ENCODE measurements around the gene PLCH1. TPM values are rescaled to one million over a fixed set of nuclear protein-coding genes. Genes with fewer than 3 reads are reported as not detected.

Gene PLCH1
- polyA plus RNA-seq, 2 donors, result 0.07 to 0.10 TPM

GRCh38 chr3:155581579-155581978, 163.3 kb downstream of the PLCH1 start:
- H3K27ac ChIP-seq (ENCODE audit: low read depth in 2 of 2, low read length in 1 of 2), result no peak overlapping the region
- 75 to 80% methylated on average over 10 of the region's 10 CpGs for WGBS, 2 donors

GRCh38 chr3:155572085-155572484, 172.8 kb downstream of the PLCH1 start:
- no peaks in the 10 kb centered on the region for H3K9me3 ChIP-seq (ENCODE audit: control insufficient read depth in 2 of 2, insufficient read depth in 1 of 2, low read depth in 1 of 2, low read length in 1 of 2)
- no peak overlapping the region for H3K27ac ChIP-seq (ENCODE audit: low read depth in 2 of 2, low read length in 1 of 2)
- H3K36me3 ChIP-seq (ENCODE audit: control insufficient read depth in 2 of 2, insufficient read depth in 2 of 2, low read length in 1 of 2), result no peaks in the 10 kb centered on the region
- no peaks in the 10 kb centered on the region for H3K4me1 ChIP-seq (ENCODE audit: control insufficient read depth in 2 of 2, insufficient read depth in 2 of 2, low read length in 1 of 2)
- no peak overlapping the region for H3K4me3 ChIP-seq (ENCODE audit: low read depth in 1 of 2, low read length in 2 of 2)
- H3K27me3 ChIP-seq (ENCODE audit: control insufficient read depth in 1 of 2, insufficient read depth in 2 of 2, low read length in 2 of 2), result no peaks in the 10 kb centered on the region
- 7% methylated on average over 1 of the region's 1 CpG for WGBS, 2 donors

More at GRCh38 chr3:155581579-155581978, 163.3 kb downstream of the PLCH1 start:
- Histone ChIP-seq H3K27me3 (ENCODE audit: control insufficient read depth in 1 of 2, insufficient read depth in 2 of 2, low read length in 2 of 2) (no peaks in the 10 kb centered on the region), H3K4me3 (ENCODE audit: low read depth in 1 of 2, low read length in 2 of 2) (no peak overlapping the region), H3K4me1 (ENCODE audit: control insufficient read depth in 2 of 2, insufficient read depth in 2 of 2, low read length in 1 of 2) (no peaks in the 10 kb centered on the region), H3K9me3 (ENCODE audit: control insufficient read depth in 2 of 2, insufficient read depth in 1 of 2, low read depth in 1 of 2, low read length in 1 of 2) (no peaks in the 10 kb centered on the region), H3K36me3 (ENCODE audit: control insufficient read depth in 2 of 2, insufficient read depth in 2 of 2, low read length in 1 of 2) (no peaks in the 10 kb centered on the region)

- Histone ChIP-seq H3K27me3 (ENCODE audit: control insufficient read depth in 1 of 2, insufficient read depth in 2 of 2, low read length in 2 of 2) (no peaks in the 10 kb centered on the region), H3K27ac (ENCODE audit: low read depth in 2 of 2, low read length in 1 of 2) (no peak overlapping the region), H3K9me3 (ENCODE audit: control insufficient read depth in 2 of 2, insufficient read depth in 1 of 2, low read depth in 1 of 2, low read length in 1 of 2) (no peaks in the 10 kb centered on the region), H3K4me1 (ENCODE audit: control insufficient read depth in 2 of 2, insufficient read depth in 2 of 2, low read length in 1 of 2) (no peaks in the 10 kb centered on the region), H3K36me3 (ENCODE audit: control insufficient read depth in 2 of 2, insufficient read depth in 2 of 2, low read length in 1 of 2) (no peaks in the 10 kb centered on the region), H3K4me3 (ENCODE audit: low read depth in 1 of 2, low read length in 2 of 2) (no peak overlapping the region)
- WGBS, 2 donors, result 86 to 88% methylated on average over 3 of the region's 3 CpGs
These were observed 176.6 kb downstream of the PLCH1 start for GRCh38 chr3:155568295-155568694.

GRCh38 chr3:155560594-155560993, 184.3 kb downstream of the PLCH1 start:
- no peak overlapping the region for H3K27ac ChIP-seq (ENCODE audit: low read depth in 2 of 2, low read length in 1 of 2)
- no peaks in the 10 kb centered on the region for H3K9me3 ChIP-seq (ENCODE audit: control insufficient read depth in 2 of 2, insufficient read depth in 1 of 2, low read depth in 1 of 2, low read length in 1 of 2)
- no peaks in the 10 kb centered on the region for H3K4me1 ChIP-seq (ENCODE audit: control insufficient read depth in 2 of 2, insufficient read depth in 2 of 2, low read length in 1 of 2)
- no peaks in the 10 kb centered on the region for H3K36me3 ChIP-seq (ENCODE audit: control insufficient read depth in 2 of 2, insufficient read depth in 2 of 2, low read length in 1 of 2)
- H3K4me3 ChIP-seq (ENCODE audit: low read depth in 1 of 2, low read length in 2 of 2), result no peak overlapping the region
- H3K27me3 ChIP-seq (ENCODE audit: control insufficient read depth in 1 of 2, insufficient read depth in 2 of 2, low read length in 2 of 2), result no peaks in the 10 kb centered on the region
- WGBS, 2 donors, result 40 to 56% methylated on average over 1 of the region's 1 CpG

- 70 to 83% methylated on average over 1 of the region's 1 CpG for WGBS, 2 donors
- Histone ChIP-seq H3K4me1 (ENCODE audit: control insufficient read depth in 2 of 2, insufficient read depth in 2 of 2, low read length in 1 of 2) (no peaks in the 10 kb centered on the region), H3K27ac (ENCODE audit: low read depth in 2 of 2, low read length in 1 of 2) (no peak overlapping the region)
These were observed 184.7 kb downstream of the PLCH1 start for GRCh38 chr3:155560135-155560534.

GRCh38 chr3:155556531-155556930, 188.3 kb downstream of the PLCH1 start:
- WGBS, 2 donors, result 80 to 86% methylated on average over 4 of the region's 4 CpGs
- no peak overlapping the region for H3K4me3 ChIP-seq (ENCODE audit: low read depth in 1 of 2, low read length in 2 of 2)
- no peaks in the 10 kb centered on the region for H3K36me3 ChIP-seq (ENCODE audit: control insufficient read depth in 2 of 2, insufficient read depth in 2 of 2, low read length in 1 of 2)
- no peaks in the 10 kb centered on the region for H3K27me3 ChIP-seq (ENCODE audit: control insufficient read depth in 1 of 2, insufficient read depth in 2 of 2, low read length in 2 of 2)
- H3K4me1 ChIP-seq (ENCODE audit: control insufficient read depth in 2 of 2, insufficient read depth in 2 of 2, low read length in 1 of 2), result no peaks in the 10 kb centered on the region
- H3K27ac ChIP-seq (ENCODE audit: low read depth in 2 of 2, low read length in 1 of 2), result no peak overlapping the region
- H3K9me3 ChIP-seq (ENCODE audit: control insufficient read depth in 2 of 2, insufficient read depth in 1 of 2, low read depth in 1 of 2, low read length in 1 of 2), result no peaks in the 10 kb centered on the region

More at GRCh38 chr3:155560135-155560534, 184.7 kb downstream of the PLCH1 start:
- no peaks in the 10 kb centered on the region for H3K9me3 ChIP-seq (ENCODE audit: control insufficient read depth in 2 of 2, insufficient read depth in 1 of 2, low read depth in 1 of 2, low read length in 1 of 2)
- H3K4me3 ChIP-seq (ENCODE audit: low read depth in 1 of 2, low read length in 2 of 2), result no peak overlapping the region
- no peaks in the 10 kb centered on the region for H3K36me3 ChIP-seq (ENCODE audit: control insufficient read depth in 2 of 2, insufficient read depth in 2 of 2, low read length in 1 of 2)
- H3K27me3 ChIP-seq (ENCODE audit: control insufficient read depth in 1 of 2, insufficient read depth in 2 of 2, low read length in 2 of 2), result no peaks in the 10 kb centered on the region

GRCh38 chr3:155555479-155556060, 189.3 kb downstream of the PLCH1 start:
- Histone ChIP-seq H3K27ac (ENCODE audit: low read depth in 2 of 2, low read length in 1 of 2) (no peak overlapping the region), H3K27me3 (ENCODE audit: control insufficient read depth in 1 of 2, insufficient read depth in 2 of 2, low read length in 2 of 2) (no peaks in the 10 kb centered on the region), H3K36me3 (ENCODE audit: control insufficient read depth in 2 of 2, insufficient read depth in 2 of 2, low read length in 1 of 2) (no peaks in the 10 kb centered on the region), H3K4me3 (ENCODE audit: low read depth in 1 of 2, low read length in 2 of 2) (no peak overlapping the region), H3K9me3 (ENCODE audit: control insufficient read depth in 2 of 2, insufficient read depth in 1 of 2, low read depth in 1 of 2, low read length in 1 of 2) (no peaks in the 10 kb centered on the region), H3K4me1 (ENCODE audit: control insufficient read depth in 2 of 2, insufficient read depth in 2 of 2, low read length in 1 of 2) (no peaks in the 10 kb centered on the region)
- 69 to 70% methylated on average over 2 of the region's 2 CpGs for WGBS, 2 donors

- no peaks in the 10 kb centered on the region for H3K9me3 ChIP-seq (ENCODE audit: control insufficient read depth in 2 of 2, insufficient read depth in 1 of 2, low read depth in 1 of 2, low read length in 1 of 2)
- H3K4me1 ChIP-seq (ENCODE audit: control insufficient read depth in 2 of 2, insufficient read depth in 2 of 2, low read length in 1 of 2), result no peaks in the 10 kb centered on the region
- 31 to 49% methylated on average over 4 of the region's 4 CpGs for WGBS, 2 donors
- no peaks in the 10 kb centered on the region for H3K36me3 ChIP-seq (ENCODE audit: control insufficient read depth in 2 of 2, insufficient read depth in 2 of 2, low read length in 1 of 2)
- no peak overlapping the region for H3K27ac ChIP-seq (ENCODE audit: low read depth in 2 of 2, low read length in 1 of 2)
- H3K4me3 ChIP-seq (ENCODE audit: low read depth in 1 of 2, low read length in 2 of 2), result no peak overlapping the region
- no peaks in the 10 kb centered on the region for H3K27me3 ChIP-seq (ENCODE audit: control insufficient read depth in 1 of 2, insufficient read depth in 2 of 2, low read length in 2 of 2)
These were observed 190.0 kb downstream of the PLCH1 start for GRCh38 chr3:155554777-155555451.

- 63 to 65% methylated on average over 4 of the region's 4 CpGs for WGBS, 2 donors
These were observed 191.1 kb downstream of the PLCH1 start for GRCh38 chr3:155553780-155554179.

GRCh38 chr3:155553326-155553725, 191.5 kb downstream of the PLCH1 start:
- H3K4me1 ChIP-seq (ENCODE audit: control insufficient read depth in 2 of 2, insufficient read depth in 2 of 2, low read length in 1 of 2), result no peaks in the 10 kb centered on the region
- WGBS, 2 donors, result 78 to 83% methylated on average over 4 of the region's 4 CpGs
- no peaks in the 10 kb centered on the region for H3K36me3 ChIP-seq (ENCODE audit: control insufficient read depth in 2 of 2, insufficient read depth in 2 of 2, low read length in 1 of 2)
- no peak overlapping the region for H3K27ac ChIP-seq (ENCODE audit: low read depth in 2 of 2, low read length in 1 of 2)
- no peak overlapping the region for H3K4me3 ChIP-seq (ENCODE audit: low read depth in 1 of 2, low read length in 2 of 2)
- no peaks in the 10 kb centered on the region for H3K27me3 ChIP-seq (ENCODE audit: control insufficient read depth in 1 of 2, insufficient read depth in 2 of 2, low read length in 2 of 2)
- no peaks in the 10 kb centered on the region for H3K9me3 ChIP-seq (ENCODE audit: control insufficient read depth in 2 of 2, insufficient read depth in 1 of 2, low read depth in 1 of 2, low read length in 1 of 2)

More at GRCh38 chr3:155553780-155554179, 191.1 kb downstream of the PLCH1 start:
- Histone ChIP-seq H3K4me3 (ENCODE audit: low read depth in 1 of 2, low read length in 2 of 2) (no peak overlapping the region), H3K4me1 (ENCODE audit: control insufficient read depth in 2 of 2, insufficient read depth in 2 of 2, low read length in 1 of 2) (no peaks in the 10 kb centered on the region), H3K9me3 (ENCODE audit: control insufficient read depth in 2 of 2, insufficient read depth in 1 of 2, low read depth in 1 of 2, low read length in 1 of 2) (no peaks in the 10 kb centered on the region), H3K27me3 (ENCODE audit: control insufficient read depth in 1 of 2, insufficient read depth in 2 of 2, low read length in 2 of 2) (no peaks in the 10 kb centered on the region), H3K27ac (ENCODE audit: low read depth in 2 of 2, low read length in 1 of 2) (no peak overlapping the region), H3K36me3 (ENCODE audit: control insufficient read depth in 2 of 2, insufficient read depth in 2 of 2, low read length in 1 of 2) (no peaks in the 10 kb centered on the region)
